ENCODE measurements around the gene OTOA.
A peak's percentile ranks its signal among the peaks of the same experiment; 100 is the strongest.
"Not testable (repeated sequence)": the region's sequence is repeated elsewhere in the genome, so short reads cannot be mapped to it uniquely, and the experiment has no call there.

Gene OTOA

GRCh38 chr16:21663889-21664647 lies at the start of gene OTOA:
TSS of gene OTOA (plus strand) at chr16:21663968. CDS start at chr16:21678515, 14,547 bp downstream.
- DNase-seq, result peak in 1 of 2 donors; percentile 25
- ATAC-seq, result peak; percentile 62

GRCh38 chr16:21614896-21615295 lies 48.9 kb upstream of the OTOA start:
- Mint-ChIP-seq H3K4me3 (no peak overlapping the region), H3K27ac (no peak overlapping the region), H3K27me3 (no peaks in the 10 kb centered on the region), H3K9me3 (no peaks in the 10 kb centered on the region), H3K4me1 (peaks cover 72% of the 10 kb centered on the region)
- DNase-seq (no peak), ATAC-seq (no peak)

More at GRCh38 chr16:21663889-21664647, at the start of gene OTOA:
- peaks cover 22% of the 10 kb centered on the region for H3K4me1 Mint-ChIP-seq
- peak within 1 kb of the TSS; percentile 74 to 79 for H3K4me3 Mint-ChIP-seq
- H3K27ac Mint-ChIP-seq, result peak within 1 kb of the TSS; percentile 40 to 65
- H3K27me3 Mint-ChIP-seq, result peaks cover 8% of the 10 kb centered on the region
- no peaks in the 10 kb centered on the region for H3K9me3 Mint-ChIP-seq

DNA sequence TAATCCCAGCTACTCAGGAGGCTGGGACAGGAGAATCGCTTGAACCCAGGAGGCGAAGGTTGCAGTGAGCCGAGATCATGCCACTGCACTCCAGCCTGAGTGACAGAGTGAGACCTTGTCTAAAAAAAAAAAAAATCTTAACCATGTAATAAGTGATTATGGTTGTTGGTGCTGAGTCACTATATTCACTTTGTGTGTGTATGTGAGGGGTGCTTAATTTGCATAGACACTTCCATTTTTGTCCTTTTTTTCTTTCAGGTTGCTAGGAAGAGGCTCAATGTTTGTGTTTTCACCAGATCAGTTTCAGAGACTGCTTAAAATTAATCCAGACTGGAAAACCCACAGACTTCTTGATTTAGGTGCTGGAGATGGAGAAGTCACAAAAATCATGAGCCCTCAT lies 46.2 kb upstream of the OTOA start:
- no peak overlapping the region for H3K27ac Mint-ChIP-seq
- no peaks in the 10 kb centered on the region for H3K27me3 Mint-ChIP-seq
- no peaks in the 10 kb centered on the region for H3K9me3 Mint-ChIP-seq
- H3K4me3 Mint-ChIP-seq, result no peak overlapping the region
- ATAC-seq, result no peak
- H3K4me1 Mint-ChIP-seq, result peaks cover 68% of the 10 kb centered on the region
- no peak for DNase-seq

- H3K27me3 Mint-ChIP-seq, result no peaks in the 10 kb centered on the region
- H3K4me3 Mint-ChIP-seq, result no peak overlapping the region
- peaks cover 66% of the 10 kb centered on the region for H3K4me1 Mint-ChIP-seq
- no peaks in the 10 kb centered on the region for H3K9me3 Mint-ChIP-seq
- no peak for ATAC-seq
- H3K27ac Mint-ChIP-seq, result no peak overlapping the region
- DNase-seq, result no peak
Observed at GRCh38 chr16:21618281-21618680, 45.5 kb upstream of the OTOA start.

DNA sequence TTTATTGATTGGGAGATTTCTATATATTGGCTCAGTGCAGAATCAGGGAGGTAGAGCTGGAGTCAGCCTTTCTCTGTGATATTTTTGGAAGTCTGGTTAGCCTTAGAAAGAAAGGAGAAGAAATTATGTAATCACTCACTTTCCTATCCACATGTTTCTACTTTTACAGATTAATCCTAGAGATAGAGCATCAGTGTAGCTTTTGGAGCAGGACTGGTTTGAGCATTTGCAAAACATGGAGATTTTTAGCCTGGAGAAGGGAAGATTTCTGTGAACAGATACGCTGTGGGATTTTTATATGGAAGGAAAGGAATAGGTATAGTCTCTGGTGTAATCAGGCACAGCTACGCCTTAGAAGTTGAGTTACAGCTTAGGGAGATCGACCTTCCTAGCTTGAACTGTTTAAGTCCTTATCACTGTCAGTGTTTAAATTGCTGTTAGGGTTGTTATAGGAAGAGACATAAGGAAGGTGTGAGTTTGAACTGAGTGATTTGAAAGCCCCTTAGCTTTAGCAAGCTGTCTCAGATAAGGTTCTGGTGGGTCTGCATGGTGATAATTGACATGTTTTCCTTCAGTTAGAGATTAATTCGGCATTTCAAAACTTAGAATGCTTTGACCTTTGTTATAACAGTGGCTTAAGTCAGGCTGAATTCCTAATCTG lies 43.9 kb upstream of the OTOA start:
- H3K9me3 Mint-ChIP-seq, result no peaks in the 10 kb centered on the region
- H3K27me3 Mint-ChIP-seq, result no peaks in the 10 kb centered on the region
- peaks cover 58% of the 10 kb centered on the region for H3K4me1 Mint-ChIP-seq
- ATAC-seq (no peak), DNase-seq (no peak)
- H3K4me3 Mint-ChIP-seq, result no peak overlapping the region
- H3K27ac Mint-ChIP-seq, result no peak overlapping the region

DNA sequence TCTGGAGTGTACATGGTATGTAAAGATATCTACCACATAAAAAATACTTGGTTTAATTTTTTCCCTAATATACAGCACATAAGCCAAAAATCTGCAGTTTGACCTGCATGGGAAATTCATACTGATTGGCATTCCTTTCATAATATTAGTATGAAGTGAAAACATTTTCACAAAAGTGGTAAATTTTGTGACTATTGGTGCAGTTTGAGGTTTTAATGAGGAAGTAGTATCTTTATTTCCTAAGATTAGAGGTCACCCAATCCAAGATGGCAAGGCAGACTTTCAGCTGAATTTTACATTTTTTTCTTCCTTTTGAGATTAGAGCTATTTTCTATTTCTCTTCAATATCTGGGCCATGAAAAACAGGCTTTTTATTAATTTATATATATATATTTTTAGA lies 43.2 kb upstream of the OTOA start:
- Mint-ChIP-seq H3K27me3 (no peaks in the 10 kb centered on the region), H3K4me3 (no peak overlapping the region), H3K4me1 (peaks cover 58% of the 10 kb centered on the region), H3K27ac (peak overlapping the region in 1 of 2 donors; percentile 91), H3K9me3 (no peaks in the 10 kb centered on the region)
- ATAC-seq (no peak), DNase-seq (no peak)

- Mint-ChIP-seq H3K27me3 (no peaks in the 10 kb centered on the region), H3K4me1 (peaks cover 61% of the 10 kb centered on the region), H3K4me3 (no peak overlapping the region), H3K9me3 (no peaks in the 10 kb centered on the region), H3K27ac (no peak overlapping the region)
- ATAC-seq (no peak), DNase-seq (no peak)
Observed at GRCh38 chr16:21622545-21622944, 41.2 kb upstream of the OTOA start.

DNA sequence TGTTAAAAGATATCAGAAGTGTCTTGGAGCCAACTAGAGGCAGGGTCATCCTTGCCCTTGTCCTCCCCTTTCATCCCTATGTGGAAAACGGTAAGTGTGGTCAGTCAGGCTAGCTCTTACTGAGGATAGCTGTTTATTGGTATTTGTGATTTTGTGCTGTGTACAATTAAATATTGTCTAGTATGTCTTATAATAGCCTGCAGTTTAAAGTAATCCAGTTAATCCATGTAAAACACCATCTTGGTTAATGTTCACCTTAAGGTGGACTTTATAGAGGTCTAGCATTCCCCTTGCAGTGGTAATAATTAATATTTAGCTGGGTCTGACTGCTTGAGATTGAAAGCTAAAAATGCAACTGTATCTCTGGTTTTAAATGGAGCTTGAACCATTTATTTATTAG lies 38.7 kb upstream of the OTOA start:
- Mint-ChIP-seq H3K4me3 (no peak overlapping the region), H3K27me3 (no peaks in the 10 kb centered on the region), H3K9me3 (peaks cover 0 to 4% of the 10 kb centered on the region in 2 donors), H3K27ac (peak overlapping the region; percentile 59 to 69), H3K4me1 (peaks cover 49% of the 10 kb centered on the region)
- ATAC-seq (no peak), DNase-seq (no peak)

DNA sequence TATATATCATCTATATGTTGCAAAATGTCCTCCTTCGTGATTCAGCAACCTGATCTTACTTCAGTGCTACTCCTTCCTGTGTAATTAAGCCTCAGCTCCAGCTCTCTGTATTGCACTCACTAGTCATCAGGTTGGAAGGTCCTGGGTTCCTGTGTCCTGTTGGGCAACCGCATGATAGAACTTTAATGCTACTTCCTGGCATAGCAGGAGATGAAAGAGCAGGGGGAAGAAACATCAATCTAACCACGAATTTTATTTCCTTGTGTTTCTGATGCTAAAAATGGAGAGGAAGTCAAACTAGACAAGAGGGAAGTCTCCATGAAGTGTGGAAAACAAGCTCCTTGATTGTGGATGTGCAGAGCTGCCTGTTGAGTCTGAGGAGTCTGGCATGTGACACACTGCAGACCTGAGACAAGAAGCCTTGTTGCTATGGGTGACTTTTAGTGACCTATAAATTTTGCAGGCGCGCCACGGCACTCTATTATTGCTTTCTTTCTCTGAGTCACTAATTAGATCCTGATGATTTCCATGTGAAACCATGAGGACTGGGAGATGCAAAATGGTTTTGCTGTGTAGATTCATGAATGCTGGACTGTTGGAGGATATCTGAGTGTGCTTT lies 37.0 kb upstream of the OTOA start:
- DNase-seq (peak in 1 of 2 donors; percentile 39), ATAC-seq (peak; percentile 98)
- peak overlapping the region; percentile 1 to 89 for H3K27ac Mint-ChIP-seq
- peaks cover 0 to 4% of the 10 kb centered on the region in 2 donors for H3K9me3 Mint-ChIP-seq
- H3K4me3 Mint-ChIP-seq, result peak overlapping the region; percentile 9 to 52
- H3K27me3 Mint-ChIP-seq, result no peaks in the 10 kb centered on the region
- H3K4me1 Mint-ChIP-seq, result peaks cover 50% of the 10 kb centered on the region

DNA sequence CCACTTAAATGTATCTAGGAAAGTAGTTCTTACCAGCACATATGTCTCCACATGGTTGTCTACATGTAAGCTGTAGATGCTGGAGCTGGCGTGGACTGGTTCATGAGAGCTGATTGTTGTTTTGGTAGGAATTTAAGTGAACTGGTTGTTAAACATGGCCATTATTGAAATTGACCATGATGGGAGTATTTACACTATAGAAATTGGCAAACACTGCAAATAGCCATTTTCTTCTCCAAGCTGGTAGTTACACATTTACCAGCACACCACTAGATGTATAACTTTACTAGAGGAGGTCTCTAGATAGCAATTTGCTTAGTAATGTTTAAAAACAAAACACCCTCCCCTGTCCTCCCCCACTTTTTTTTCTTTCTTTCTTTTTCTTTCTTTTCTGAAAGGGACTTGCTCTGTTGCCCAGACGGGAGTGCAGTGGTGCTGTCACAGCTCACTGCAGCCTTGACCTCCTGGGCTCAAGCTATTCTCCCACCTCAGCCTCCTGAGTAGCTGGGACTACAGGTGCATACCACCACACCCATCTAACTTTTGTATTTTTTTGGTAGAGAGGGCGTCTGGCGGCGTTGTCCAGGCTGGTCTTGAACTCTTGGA lies 35.5 kb upstream of the OTOA start:
- peaks cover 0 to 4% of the 10 kb centered on the region in 2 donors for H3K9me3 Mint-ChIP-seq
- no peak for ATAC-seq
- no peaks in the 10 kb centered on the region for H3K27me3 Mint-ChIP-seq
- DNase-seq, result no peak
- H3K4me3 Mint-ChIP-seq, result no peak overlapping the region
- H3K4me1 Mint-ChIP-seq, result peaks cover 55% of the 10 kb centered on the region
- H3K27ac Mint-ChIP-seq, result peak overlapping the region in 1 of 2 donors; percentile 55

- H3K27ac Mint-ChIP-seq, result no peak overlapping the region
- no peaks in the 10 kb centered on the region for H3K27me3 Mint-ChIP-seq
- DNase-seq (no peak), ATAC-seq (no peak)
- H3K4me3 Mint-ChIP-seq, result no peak overlapping the region
- peaks cover 61% of the 10 kb centered on the region for H3K4me1 Mint-ChIP-seq
- H3K9me3 Mint-ChIP-seq, result peaks cover 0 to 4% of the 10 kb centered on the region in 2 donors
Observed at GRCh38 chr16:21628772-21629171, 35.0 kb upstream of the OTOA start.

GRCh38 chr16:21629616-21630539 lies 33.9 kb upstream of the OTOA start:
- H3K4me1 Mint-ChIP-seq, result peaks cover 71% of the 10 kb centered on the region
- H3K4me3 Mint-ChIP-seq, H3K9me3 Mint-ChIP-seq, DNase-seq, H3K27ac Mint-ChIP-seq, H3K27me3 Mint-ChIP-seq, ATAC-seq: not testable (repeated sequence)

DNA sequence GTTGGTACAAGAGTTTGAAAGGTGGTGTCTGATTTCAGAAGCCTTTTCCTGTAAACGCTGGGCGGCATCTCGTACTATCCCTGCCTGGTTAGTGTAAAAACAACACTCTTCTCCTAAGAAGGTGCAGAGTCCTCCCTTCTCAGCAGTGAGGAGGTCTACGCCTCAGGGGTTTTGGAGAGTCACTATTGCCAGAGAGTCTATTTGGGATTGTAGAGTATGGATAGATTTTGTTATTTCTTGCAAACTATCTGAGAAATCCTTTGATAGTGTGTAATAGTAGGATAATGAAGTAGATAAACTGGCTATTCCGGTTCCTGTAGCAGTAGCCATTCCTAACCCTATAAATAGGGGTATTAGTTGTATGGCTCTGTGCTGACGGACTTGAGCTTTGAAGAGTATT lies 32.9 kb upstream of the OTOA start:
- H3K4me3 Mint-ChIP-seq, result not testable (repeated sequence)

DNA sequence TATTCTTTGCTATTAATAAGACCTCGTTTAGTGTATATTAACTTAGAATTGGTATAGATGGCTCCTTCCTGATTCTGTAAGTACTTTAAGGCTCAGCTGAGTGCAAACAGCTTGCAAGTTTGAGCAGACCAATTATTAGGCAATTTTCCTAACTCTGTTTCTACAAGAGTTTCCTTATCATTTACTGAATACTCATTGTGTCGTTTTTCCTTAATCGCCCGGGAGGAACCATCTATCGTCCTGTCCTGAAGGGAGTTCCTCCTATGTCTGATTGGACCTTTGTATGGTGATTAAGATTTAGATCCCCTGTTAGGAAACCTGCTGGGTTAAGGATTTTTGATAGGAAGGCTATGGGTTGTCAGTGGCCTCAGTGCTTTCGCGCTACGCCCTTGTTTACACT lies 32.4 kb upstream of the OTOA start:
- ATAC-seq, H3K9me3 Mint-ChIP-seq, H3K27me3 Mint-ChIP-seq, DNase-seq: not testable (repeated sequence)
- peak overlapping the region in 1 of 2 donors; percentile 82 for H3K27ac Mint-ChIP-seq
- peaks cover 65% of the 10 kb centered on the region for H3K4me1 Mint-ChIP-seq
- peak overlapping the region in 1 of 2 donors; percentile 59 for H3K4me3 Mint-ChIP-seq

More for the DNA sequence above, 32.9 kb upstream of the OTOA start:
- peaks cover 67% of the 10 kb centered on the region for H3K4me1 Mint-ChIP-seq
- DNase-seq, H3K9me3 Mint-ChIP-seq, ATAC-seq, H3K27me3 Mint-ChIP-seq, H3K27ac Mint-ChIP-seq: not testable (repeated sequence)
